Posterior vena cava (tissue), 2 donors: ENCODE results near the gene FIGNL1. TPM values are rescaled to one million over a fixed set of nuclear protein-coding genes. Genes with fewer than 3 reads are reported as not detected.

Experiments
- DNase-seq: peaks from one replicate; pipeline ENCODE4 v3.0.0-alpha.2; 2020; ENCODE audit warnings: low spot score
- intact Hi-C, 2 donors: fragments of 100-400 bp; cut with DNase I; formaldehyde crosslinking; loops; one replicate each; pipeline versions ENCODE4 v1.14.1 to v1.14.2; 2022 to 2023
- total RNA-seq, 2 donors: library from RNA; stranded (reverse); fragmentation: NEBNext Ultra II Directional; extraction: Animal tissue kit (Norgen Biotek cat#: 25700); gene quantifications; one replicate each; pipeline ENCODE4 v1.2.1, GENCODE V29; 2021
- donor health status: DM: yes; HTN: yes; CAD: no.
- donor health status: DM: yes; HTN: yes; CAD: no.

FIGNL1 gene
- total RNA-seq, 2 donors from 2014 or later, result 4.4 to 8.3 TPM

GRCh38 chr7:50409856-50410745 lies 40.0 kb downstream of the FIGNL1 start:
- intact Hi-C loops, result no loop called here

GRCh38 chr7:50406935-50407334 lies 43.2 kb downstream of the FIGNL1 start:
- intact Hi-C loops, result no loop called here

More at GRCh38 chr7:50409856-50410745, 40.0 kb downstream of the FIGNL1 start:
- DNase-seq, result no peak

GRCh38 chr7:50405221-50405620 lies 44.9 kb downstream of the FIGNL1 start:
- intact Hi-C loops, result no loop called here
- DNase-seq, result no peak

More at GRCh38 chr7:50406935-50407334, 43.2 kb downstream of the FIGNL1 start:
- no peak for DNase-seq

- DNase-seq, result no peak
- intact Hi-C loops, result no loop called here
These were observed 45.8 kb downstream of the FIGNL1 start for GRCh38 chr7:50404392-50404791.

- intact Hi-C loops, result no loop called here
- no peak for DNase-seq
These were observed 50.0 kb downstream of the FIGNL1 start for GRCh38 chr7:50400114-50400513.

GRCh38 chr7:50399635-50400034 lies 50.5 kb downstream of the FIGNL1 start:
- intact Hi-C loops, result no loop called here
- DNase-seq, result no peak

- no peak for DNase-seq
- intact Hi-C loops, result no loop called here
These were observed 50.9 kb downstream of the FIGNL1 start for GRCh38 chr7:50399206-50399605.

GRCh38 chr7:50397971-50398324 lies 52.2 kb downstream of the FIGNL1 start:
- intact Hi-C loops, result no loop called here
- no peak for DNase-seq

- intact Hi-C loops, result no loop called here
- DNase-seq, result no peak
These were observed 52.7 kb downstream of the FIGNL1 start for GRCh38 chr7:50397320-50397970.

- no peak for DNase-seq
- intact Hi-C loops, result no loop called here
These were observed 53.3 kb downstream of the FIGNL1 start for GRCh38 chr7:50396856-50397255.

GRCh38 chr7:50394315-50394714 lies 55.8 kb downstream of the FIGNL1 start:
- DNase-seq, result no peak
- intact Hi-C loops, result no loop called here

Other genes with a start within 250 kb of the FIGNL1 start
- 10 to 100 TPM; 11.9 to 13.7 TPM for gene IKZF1, start 145.6 kb downstream of the FIGNL1 start, total RNA-seq
- gene DDC, start 115.1 kb upstream of the FIGNL1 start, total RNA-seq, result not detected